H1 (cell line): ENCODE measurements around the gene GRAMD1B. TPM values are rescaled to one million over a fixed set of nuclear protein-coding genes. Genes with fewer than 3 reads are reported as not detected.

ENCODE experiments used
- ASH2L ChIP-seq: fragments of 200-600, 300-600 bp; sonication (generic); IDR thresholded peaks from one replicate; pipeline ENCODE4 v1.7.1; 2017; ENCODE audit warnings: low read length
- BACH1 ChIP-seq: IDR thresholded peaks from 2 replicates; pipeline ENCODE4 v1.6.1; 2012; ENCODE audit warnings: low read length, improper control_type of control experiment
- EGR1 ChIP-seq: IDR thresholded peaks from 2 replicates; pipeline ENCODE4 v1.6.1; 2011; ENCODE audit warnings: low read depth, low read length, borderline replicate concordance
- GTF2F1 ChIP-seq: IDR thresholded peaks from 2 replicates; pipeline ENCODE4 v1.6.1; 2012; ENCODE audit warnings: low read depth, low read length, improper control_type of control experiment, borderline replicate concordance
- JUND ChIP-seq: IDR thresholded peaks from 2 replicates; pipeline ENCODE4 v1.6.1; 2011; ENCODE audit warnings: mild to moderate bottlenecking, improper control_type of control experiment, low read length
- MAX ChIP-seq: IDR thresholded peaks from 2 replicates; pipeline ENCODE4 v1.6.1; 2012; ENCODE audit warnings: inconsistent platforms
- RBBP5 ChIP-seq: IDR thresholded peaks from 2 replicates; pipeline ENCODE4 v1.7.1; 2012; ENCODE audit warnings: low read depth, mild to moderate bottlenecking, inconsistent platforms, low read length, moderate library complexity, borderline replicate concordance
- RFX5 ChIP-seq: IDR thresholded peaks from 2 replicates; pipeline ENCODE4 v1.6.1; 2011; ENCODE audit warnings: low read depth, low read length, improper control_type of control experiment, borderline replicate concordance
- SIRT6 ChIP-seq: IDR thresholded peaks from one replicate; pipeline ENCODE4 v1.7.1; 2012; ENCODE audit warnings: low read length, inconsistent platforms
- SIX5 ChIP-seq: IDR thresholded peaks from 2 replicates; pipeline ENCODE4 v1.6.1; 2011; ENCODE audit warnings: mild to moderate bottlenecking, low read depth, low read length
- TEAD4 ChIP-seq: IDR thresholded peaks from 2 replicates; pipeline ENCODE4 v1.6.1; 2012; ENCODE audit warnings: low read depth, low read length, inconsistent platforms, mixed read lengths
- polyA plus RNA-seq, 7 experiments: library from polyadenylated mRNA; depleted of rRNA in 3 of 7; stranded (reverse) in 5 of 7; unstranded in 2 of 7; fragments of >200 nt in 5 of 7; fragments of 200-250 nt in 2 of 7; gene quantifications; 1 replicate in 5 of 7; 2 replicates in 1 of 7; 4 replicates in 1 of 7; pipeline versions ENCODE4 v1.2.1 to v1.2.3, GENCODE V29; 2011 to 2013; ENCODE audit warnings: missing spikeins in 2 of 7, mixed read lengths in 2 of 7
- total RNA-seq: library from RNA; stranded (reverse); fragmentation: NEBNext Ultra II Directional; extraction: Animal tissue kit (Norgen Biotek cat#: 25700); gene quantifications from 2 replicates; pipeline ENCODE4 v1.2.1, GENCODE V29; 2021
- TF ChIP-seq, protein P1 (sequence below): IDR thresholded peaks from 2 replicates; pipeline ENCODE4 v1.6.1; 2012; ENCODE audit warnings: inconsistent platforms
- TF ChIP-seq, protein P2 (sequence below), 3 experiments: IDR thresholded peaks; 1 replicate in 2 of 3; 2 replicates in 1 of 3; pipeline versions ENCODE4 v1.5.1 to v1.6.1; 2011; ENCODE audit warnings: low read length in 3 of 3, mild to moderate bottlenecking in 3 of 3, inconsistent platforms in 2 of 3, low read depth in 1 of 3, moderate library complexity in 1 of 3; ENCODE audit not compliant: insufficient read depth in 1 of 3; ENCODE audit errors: control extremely low read depth in 1 of 3

The GRAMD1B gene
- total and polyA plus RNA-seq, 2 of the 8 experiments (the other 6 are each of a cell fraction or from before 2014, with no cell fraction given): 10.1 to 21.2 TPM

- TF ChIP-seq, protein P1, sequence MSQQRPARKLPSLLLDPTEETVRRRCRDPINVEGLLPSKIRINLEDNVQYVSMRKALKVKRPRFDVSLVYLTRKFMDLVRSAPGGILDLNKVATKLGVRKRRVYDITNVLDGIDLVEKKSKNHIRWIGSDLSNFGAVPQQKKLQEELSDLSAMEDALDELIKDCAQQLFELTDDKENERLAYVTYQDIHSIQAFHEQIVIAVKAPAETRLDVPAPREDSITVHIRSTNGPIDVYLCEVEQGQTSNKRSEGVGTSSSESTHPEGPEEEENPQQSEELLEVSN: no peak
- TF ChIP-seq JUND (no peak), EGR1 (no peak), TEAD4 (no peak), ASH2L (no peak), MAX (no peak), RBBP5 (no peak), SIX5 (no peak), SIRT6 (no peak), BACH1 (no peak), GTF2F1 (no peak), RFX5 (no peak)
- TF ChIP-seq, protein P2, sequence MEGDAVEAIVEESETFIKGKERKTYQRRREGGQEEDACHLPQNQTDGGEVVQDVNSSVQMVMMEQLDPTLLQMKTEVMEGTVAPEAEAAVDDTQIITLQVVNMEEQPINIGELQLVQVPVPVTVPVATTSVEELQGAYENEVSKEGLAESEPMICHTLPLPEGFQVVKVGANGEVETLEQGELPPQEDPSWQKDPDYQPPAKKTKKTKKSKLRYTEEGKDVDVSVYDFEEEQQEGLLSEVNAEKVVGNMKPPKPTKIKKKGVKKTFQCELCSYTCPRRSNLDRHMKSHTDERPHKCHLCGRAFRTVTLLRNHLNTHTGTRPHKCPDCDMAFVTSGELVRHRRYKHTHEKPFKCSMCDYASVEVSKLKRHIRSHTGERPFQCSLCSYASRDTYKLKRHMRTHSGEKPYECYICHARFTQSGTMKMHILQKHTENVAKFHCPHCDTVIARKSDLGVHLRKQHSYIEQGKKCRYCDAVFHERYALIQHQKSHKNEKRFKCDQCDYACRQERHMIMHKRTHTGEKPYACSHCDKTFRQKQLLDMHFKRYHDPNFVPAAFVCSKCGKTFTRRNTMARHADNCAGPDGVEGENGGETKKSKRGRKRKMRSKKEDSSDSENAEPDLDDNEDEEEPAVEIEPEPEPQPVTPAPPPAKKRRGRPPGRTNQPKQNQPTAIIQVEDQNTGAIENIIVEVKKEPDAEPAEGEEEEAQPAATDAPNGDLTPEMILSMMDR (IDR thresholded peaks at IDR 0.05; ENCODE audit: control extremely low read depth in 1 of 3, insufficient read depth in 1 of 3, low read depth in 1 of 3, low read length in 3 of 3): no peak
These were observed 38.3 kb upstream of the GRAMD1B start (continued) for GRCh38 chr11:123391646-123392348.
